ENCODE results near the gene RPL6.
"Not testable (repeated sequence)": the region's sequence is repeated elsewhere in the genome, so short reads cannot be mapped to it uniquely, and the experiment has no call there.

RPL6 gene

DNA sequence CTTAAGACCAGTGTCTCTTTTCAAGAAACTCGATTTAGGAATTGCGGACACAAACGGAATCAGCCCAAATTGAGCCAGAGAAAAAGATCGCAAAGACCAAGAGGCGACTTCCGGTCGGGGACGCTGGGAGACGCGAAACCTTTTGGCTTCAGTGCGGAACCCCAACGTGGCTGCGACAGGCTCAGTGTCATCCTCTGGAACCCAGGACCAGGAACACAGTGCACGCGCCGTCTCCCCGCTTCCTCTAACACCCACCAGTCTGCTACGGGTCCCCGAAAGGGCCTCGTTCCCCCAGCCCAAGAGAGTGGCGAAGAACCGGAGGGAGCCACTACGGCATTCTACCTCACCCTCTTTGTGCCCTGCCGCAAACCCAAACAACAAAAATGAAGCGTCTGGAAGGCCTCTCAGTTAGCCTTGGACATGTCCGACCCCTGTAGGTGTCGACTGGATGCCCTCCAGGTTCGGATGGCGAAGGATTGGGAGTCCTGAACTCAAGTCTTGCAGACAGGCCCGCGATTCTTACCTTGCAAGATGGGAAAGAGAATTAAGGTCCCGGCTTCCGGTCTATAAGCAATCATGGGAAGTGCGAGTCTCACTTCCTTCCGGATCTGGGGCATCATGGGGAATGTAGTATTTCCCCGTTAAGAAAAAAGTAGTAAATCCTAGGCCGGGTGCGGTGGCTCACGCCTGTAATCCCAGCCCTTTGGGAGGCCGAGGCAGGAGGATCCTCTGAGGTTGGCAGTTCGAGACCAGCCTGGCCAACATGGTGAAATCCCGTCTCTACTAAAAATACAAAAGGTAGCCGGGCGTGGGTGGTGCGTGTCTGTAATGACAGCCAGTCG is at the start of gene RPL6:
Gene RPL6, minus strand, starts transcription at position 542 of the 842 bp plus-strand sequence. CDS start 949 bp downstream, outside the sequence.
- H3K4me1 ChIP-seq (ENCODE audit: control insufficient read depth, low read length) = peaks cover 22% of the 10 kb centered on the region
- H3K27ac ChIP-seq (ENCODE audit: low read depth, low read length) = peak within 1 kb of the TSS; percentile 82
- peaks cover 58% of the 10 kb centered on the region for H3F3A ChIP-seq (ENCODE audit: control insufficient read depth, insufficient read depth)
- H4K20me1 ChIP-seq (ENCODE audit: control insufficient read depth, insufficient read depth, low read depth, low read length) = peaks cover 16% of the 10 kb centered on the region
- H3K9me3 ChIP-seq (ENCODE audit: control insufficient read depth, insufficient read depth, low read length) = no peaks in the 10 kb centered on the region
- no peaks in the 10 kb centered on the region for H3K9me2 ChIP-seq (replicated peaks; ENCODE audit: control insufficient read depth, low read length)
- peaks cover 29% of the 10 kb centered on the region for H3K79me2 ChIP-seq (ENCODE audit: control insufficient read depth, low read length)
- peaks cover 50% of the 10 kb centered on the region for H3K36me3 ChIP-seq (ENCODE audit: control insufficient read depth, low read length)
- H3K27me3 ChIP-seq (ENCODE audit: control insufficient read depth, low read length) = no peaks in the 10 kb centered on the region
- TF ChIP-seq EZH2phosphoT487 (IDR thresholded peaks at IDR 0.05; ENCODE audit: borderline replicate concordance, low read length) (no peak), CTCF (IDR thresholded peaks at IDR 0.05; ENCODE audit: low read depth, low read length, poor library complexity, severe bottlenecking) (no peak)
- H3K4me2 ChIP-seq (ENCODE audit: low read length) = peak within 1 kb of the TSS; percentile 61
- peak within 1 kb of the TSS; percentile 86 for H3K4me3 ChIP-seq (ENCODE audit: low read length)

DNA sequence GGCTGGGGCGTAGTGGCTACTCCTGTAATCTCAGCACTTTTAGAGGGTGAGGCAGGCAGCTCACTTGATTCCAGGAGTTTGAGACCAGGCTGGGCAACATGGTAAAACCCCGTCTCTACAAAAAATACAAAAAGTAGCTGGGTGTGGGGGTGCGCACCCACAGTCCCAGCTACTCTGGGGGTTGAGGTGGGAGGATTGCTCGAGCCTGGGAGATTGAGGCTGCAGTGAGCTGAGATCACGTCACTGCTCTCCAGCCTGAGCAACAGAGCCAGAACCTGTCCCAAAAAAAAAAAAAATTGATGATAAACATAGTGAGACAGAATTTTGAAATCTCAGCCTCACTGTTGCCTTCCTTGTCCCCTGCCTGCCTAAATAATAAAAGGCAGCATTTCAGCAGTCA is 49.3 kb upstream of the RPL6 start:
- TF ChIP-seq EZH2phosphoT487 (IDR thresholded peaks at IDR 0.05; ENCODE audit: borderline replicate concordance, low read length) (no peak), CTCF (IDR thresholded peaks at IDR 0.05; ENCODE audit: low read depth, low read length, poor library complexity, severe bottlenecking) (no peak)
- Histone ChIP-seq H3F3A (ENCODE audit: control insufficient read depth, insufficient read depth) (no peaks in the 10 kb centered on the region), H3K79me2 (ENCODE audit: control insufficient read depth, low read length) (no peaks in the 10 kb centered on the region), H3K27me3 (ENCODE audit: control insufficient read depth, low read length) (no peaks in the 10 kb centered on the region), H4K20me1 (ENCODE audit: control insufficient read depth, insufficient read depth, low read depth, low read length) (no peaks in the 10 kb centered on the region), H3K36me3 (ENCODE audit: control insufficient read depth, low read length) (peaks cover 49% of the 10 kb centered on the region), H3K9me3 (ENCODE audit: control insufficient read depth, insufficient read depth, low read length) (no peaks in the 10 kb centered on the region), H3K4me3 (ENCODE audit: low read length) (no peak overlapping the region), H3K4me2 (ENCODE audit: low read length) (no peak overlapping the region), H3K9me2 (replicated peaks; ENCODE audit: control insufficient read depth, low read length) (no peaks in the 10 kb centered on the region), H3K4me1 (ENCODE audit: control insufficient read depth, low read length) (no peaks in the 10 kb centered on the region), H3K27ac (ENCODE audit: low read depth, low read length) (no peak overlapping the region)

- Histone ChIP-seq H3K9me3 (ENCODE audit: control insufficient read depth, insufficient read depth, low read length) (no peaks in the 10 kb centered on the region), H3F3A (ENCODE audit: control insufficient read depth, insufficient read depth) (no peaks in the 10 kb centered on the region), H4K20me1 (ENCODE audit: control insufficient read depth, insufficient read depth, low read depth, low read length) (no peaks in the 10 kb centered on the region), H3K27me3 (ENCODE audit: control insufficient read depth, low read length) (no peaks in the 10 kb centered on the region), H3K27ac (ENCODE audit: low read depth, low read length) (no peak overlapping the region), H3K4me1 (ENCODE audit: control insufficient read depth, low read length) (no peaks in the 10 kb centered on the region), H3K4me2 (ENCODE audit: low read length) (no peak overlapping the region), H3K36me3 (ENCODE audit: control insufficient read depth, low read length) (peaks cover 52% of the 10 kb centered on the region), H3K4me3 (ENCODE audit: low read length) (no peak overlapping the region), H3K79me2 (ENCODE audit: control insufficient read depth, low read length) (no peaks in the 10 kb centered on the region), H3K9me2 (replicated peaks; ENCODE audit: control insufficient read depth, low read length) (no peaks in the 10 kb centered on the region)
- TF ChIP-seq CTCF (IDR thresholded peaks at IDR 0.05; ENCODE audit: low read depth, low read length, poor library complexity, severe bottlenecking) (no peak), EZH2phosphoT487 (IDR thresholded peaks at IDR 0.05; ENCODE audit: borderline replicate concordance, low read length) (no peak)
Observed at GRCh38 chr12:112458330-112458729, 48.9 kb upstream of the RPL6 start.

DNA sequence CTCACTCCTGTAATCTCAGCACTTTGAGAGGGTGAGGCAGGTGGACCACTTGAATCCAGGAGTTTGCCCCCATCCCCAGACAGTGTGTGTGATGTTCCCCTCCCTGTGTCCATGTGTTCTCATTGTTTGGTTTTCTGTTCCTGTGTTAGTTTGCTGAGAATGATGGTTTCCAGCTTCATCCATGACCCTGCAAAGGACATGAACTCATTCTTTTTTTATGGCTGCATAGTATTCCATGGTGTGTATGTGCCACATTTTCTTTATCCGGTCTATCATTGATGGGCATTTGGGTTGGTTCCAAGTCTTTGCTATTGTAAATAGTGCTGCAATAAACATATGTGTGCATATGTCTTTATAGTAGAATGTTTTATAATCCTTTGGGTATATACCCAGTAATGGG is 47.7 kb upstream of the RPL6 start:
- not testable (repeated sequence) for H3K27ac ChIP-seq (ENCODE audit: low read depth, low read length); H3K4me2 ChIP-seq (ENCODE audit: low read length); H3K4me3 ChIP-seq (ENCODE audit: low read length); H3K4me1 ChIP-seq (ENCODE audit: control insufficient read depth, low read length); H3F3A ChIP-seq (ENCODE audit: control insufficient read depth, insufficient read depth); H4K20me1 ChIP-seq (ENCODE audit: control insufficient read depth, insufficient read depth, low read depth, low read length); H3K9me2 ChIP-seq (replicated peaks; ENCODE audit: control insufficient read depth, low read length); H3K27me3 ChIP-seq (ENCODE audit: control insufficient read depth, low read length); H3K79me2 ChIP-seq (ENCODE audit: control insufficient read depth, low read length); H3K9me3 ChIP-seq (ENCODE audit: control insufficient read depth, insufficient read depth, low read length)
- peaks cover 60% of the 10 kb centered on the region for H3K36me3 ChIP-seq (ENCODE audit: control insufficient read depth, low read length)

Data from DOHH2 (cell line).